Adrenal gland (tissue), 12 donors: ENCODE measurements around the gene RASAL1. TPM values are rescaled to one million over a fixed set of nuclear protein-coding genes. Genes with fewer than 3 reads are reported as not detected.

Source experiments
- DNase-seq, 7 donors: peaks; one replicate each; pipeline ENCODE4 v3.0.0-alpha.2; 2019 to 2020
- H3K27ac ChIP-seq, 5 donors: fragments of 200-600 bp; sonication (generic) in 4 of 5; 1 replicate in 3 of 5; 2 replicates in 2 of 5; pipeline versions ENCODE4 v1.5.1 to v1.8.0; 2016 to 2020; ENCODE audit warnings: mild to moderate bottlenecking in 1 of 5
- H3K27me3 ChIP-seq: fragments of 200-600 bp; 2 replicates; pipeline ENCODE4 v1.8.0; 2021
- H3K36me3 ChIP-seq, 2 donors: fragments of 200-600 bp; replicated peaks in 1 of 2; 1 replicate in 1 of 2; 2 replicates in 1 of 2; pipeline versions ENCODE4 v1.5.1 to v1.8.0; 2018 to 2022
- H3K4me1 ChIP-seq, 2 donors: fragments of 200-600 bp; replicated peaks in 1 of 2; 1 replicate in 1 of 2; 2 replicates in 1 of 2; pipeline versions ENCODE4 v1.5.1 to v1.8.0; 2018 to 2021
- H3K4me3 ChIP-seq, 4 donors: fragments of 200-600 bp; sonication (generic) in 3 of 4; one replicate each; pipeline ENCODE4 v1.5.1; 2016 to 2018
- H3K9me3 ChIP-seq, 3 donors: fragments of 200-600 bp; sonication (generic) in 1 of 3; replicated peaks in 1 of 3; 1 replicate in 2 of 3; 2 replicates in 1 of 3; pipeline versions ENCODE4 v1.5.1 to v1.8.0; 2016 to 2021
- CTCF ChIP-seq, 6 experiments: fragments of 450-650 bp in 4 of 6; fragments of 200-600 bp in 2 of 6; sonication (generic) in 1 of 6; IDR thresholded peaks; 1 replicate in 5 of 6; 2 replicates in 1 of 6; pipeline versions ENCODE4 v1.5.1 to v1.8.0; 2016 to 2021; ENCODE audit warnings: antibody characterized with exemption in 6 of 6, mild to moderate bottlenecking in 2 of 6, moderate library complexity in 1 of 6
- POLR2A ChIP-seq, 2 donors: fragments of 450-650 bp; IDR thresholded peaks; one replicate each; pipeline ENCODE4 v1.6.1; 2017; ENCODE audit warnings: antibody characterized with exemption in 2 of 2, mild to moderate bottlenecking in 2 of 2, moderate library complexity in 1 of 2
- WGBS, 4 donors: extraction: QIAGEN DNeasy Blood & Tissue Kit in 2 of 4; methylation state at CpG; one replicate each; pipeline versions ENCODE4 v1.1.5 to v1.1.7; 2013 to 2017; 5-methylcytosine and 5-hydroxymethylcytosine counted together
- intact Hi-C, 2 donors: fragments of 100-400 bp; cut with DNase I; formaldehyde crosslinking; loops; one replicate each; pipeline versions ENCODE4 v1.14.1 to v1.15.0; 2022 to 2023
- polyA plus RNA-seq, 3 donors: library from polyadenylated mRNA; stranded (reverse); fragments of 200-250 nt in 2 of 3; fragments of 350-450 nt in 1 of 3; fragmentation: Illumina TruSeq in 1 of 3; extraction: RNeasy Lipid Tissue Mini Kit (QIAGEN cat#74804) in 1 of 3; gene quantifications; one replicate each; pipeline ENCODE4 v1.2.3, GENCODE V29; 2013 to 2014
- total RNA-seq, 9 donors: library from RNA; depleted of rRNA in 4 of 9; stranded (reverse); fragments of >200 nt in 4 of 9; fragments of 120-200 nt in 1 of 9; fragmentation: NEBNext Ultra II Directional in 1 of 9; extraction: Animal tissue kit (Norgen Biotek cat#: 25700) in 1 of 9; gene quantifications; one replicate each; pipeline versions ENCODE4 v1.1.0 to v1.2.4, GENCODE V29; 2013 to 2023
- donor health status: healthy with polysubstance abuse.
- donor health status: Bipolar disorder and iron deficiency.
- donor health status: DM: yes; HTN: yes; CAD: no.
- donor health status: DM: no; HTN: no; CAD: no.
- donor health status: DM: no; HTN: no; CAD: no.
- donor health status: DM: yes; HTN: yes; CAD: no.

RASAL1 gene
- total and polyA plus RNA-seq, 12 donors: 22.6 to 90.4 (median 43.3) TPM

DNA sequence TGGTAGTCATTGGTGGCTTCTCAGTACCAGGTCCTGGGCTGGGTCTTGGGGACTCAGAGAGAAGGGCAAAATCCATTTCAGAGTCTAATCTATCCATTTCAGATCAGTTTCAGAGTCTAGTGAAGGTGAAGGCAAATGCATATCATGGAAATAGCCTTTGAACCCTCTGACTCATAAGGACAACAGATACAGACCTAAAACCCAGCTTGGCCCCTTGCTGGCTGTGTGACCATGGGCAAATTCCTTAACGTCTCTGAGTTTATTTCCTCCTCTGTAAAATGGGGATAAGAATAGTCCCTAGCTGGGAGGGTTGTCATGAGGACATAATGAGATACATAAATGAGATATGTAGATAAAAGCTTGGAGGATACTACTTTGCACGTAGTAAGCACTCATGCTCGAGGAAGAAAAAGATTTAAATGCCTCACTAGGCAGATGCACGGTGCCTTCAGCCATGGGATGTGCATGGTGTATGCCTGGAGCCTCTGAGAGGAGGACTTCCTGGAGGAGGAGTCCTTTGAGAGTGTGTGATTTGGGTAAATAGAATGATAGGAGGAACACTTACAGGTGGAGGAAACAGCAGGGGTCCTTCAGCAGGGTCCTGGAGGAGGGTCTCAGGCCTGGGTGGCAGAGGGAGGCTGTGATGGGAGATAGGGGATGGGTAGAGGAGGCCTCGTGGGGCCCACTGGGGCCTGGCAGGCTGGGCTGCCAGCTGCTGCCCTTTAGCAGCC, 71.0 kb downstream of the RASAL1 start:
- intact Hi-C loops: no loop called here
- no peaks in the 10 kb centered on the region for H3K36me3 ChIP-seq
- WGBS, 4 donors: 40 to 62% (median 58%) methylated on average over 5 of the region's 5 CpGs
- peaks cover 5% of the 10 kb centered on the region for H3K27me3 ChIP-seq
- no peaks in the 10 kb centered on the region for H3K4me1 ChIP-seq
- no peak overlapping the region for H3K27ac ChIP-seq
- H3K9me3 ChIP-seq: no peaks in the 10 kb centered on the region
- no peak for DNase-seq
- TF ChIP-seq POLR2A (IDR thresholded peaks at IDR 0.05) (no peak), CTCF (IDR thresholded peaks at IDR 0.05) (no peak)
- no peak overlapping the region for H3K4me3 ChIP-seq

- intact Hi-C loops: no loop called here
- H3K36me3 ChIP-seq: no peaks in the 10 kb centered on the region
- no peaks in the 10 kb centered on the region for H3K9me3 ChIP-seq
- no peak overlapping the region for H3K4me3 ChIP-seq
- no peak for TF ChIP-seq POLR2A (IDR thresholded peaks at IDR 0.05)
- TF ChIP-seq CTCF (IDR thresholded peaks at IDR 0.05): no peak
- 79 to 96% (median 86%) methylated on average over 5 to 9 of the region's 9 CpGs for WGBS, 4 donors
- H3K27ac ChIP-seq: no peak overlapping the region
- DNase-seq: no peak
- H3K4me1 ChIP-seq: no peaks in the 10 kb centered on the region
- peaks cover 5% of the 10 kb centered on the region for H3K27me3 ChIP-seq
These were observed 71.9 kb downstream of the RASAL1 start for GRCh38 chr12:113063396-113064350.

- intact Hi-C loops: no loop called here
- Histone ChIP-seq H3K9me3 (no peaks in the 10 kb centered on the region), H3K4me3 (no peak overlapping the region), H3K4me1 (no peaks in the 10 kb centered on the region), H3K27me3 (peaks cover 5% of the 10 kb centered on the region), H3K36me3 (no peaks in the 10 kb centered on the region), H3K27ac (no peak overlapping the region)
- no peak for DNase-seq
- WGBS, 4 donors: 61 to 75% (median 70%) methylated on average over 11 to 23 of the region's 23 CpGs
- TF ChIP-seq POLR2A (IDR thresholded peaks at IDR 0.05) (no peak), CTCF (IDR thresholded peaks at IDR 0.05) (no peak)
These were observed 72.8 kb downstream of the RASAL1 start for GRCh38 chr12:113062502-113063395.
